A549 (cell line): ENCODE results near the gene RAP1GDS1.

Experiments
- CEBPB ChIP-seq, 2 experiments: fragments of >200 bp in 1 of 2; sonication (Bioruptor Twin) in 1 of 2; formaldehyde crosslinking in 1 of 2; IDR thresholded peaks; 2 replicates each; pipeline ENCODE4 v1.6.1; 2012 to 2016
- CHD4 ChIP-seq: fragments of 200-600 bp; sonication (generic); IDR thresholded peaks from 2 replicates; pipeline ENCODE4 v1.6.1; 2016; ENCODE audit warnings: antibody characterized with exemption, mild to moderate bottlenecking, borderline replicate concordance
- CTCF ChIP-seq: fragments of >200 bp; sonication (Bioruptor Twin); formaldehyde crosslinking; IDR thresholded peaks from 3 replicates; pipeline ENCODE4 v1.5.1; 2016
- EP300 ChIP-seq, 2 experiments: fragments of >200 bp; sonication (Bioruptor Twin); formaldehyde crosslinking; IDR thresholded peaks; 2 replicates in 1 of 2; 3 replicates in 1 of 2; pipeline ENCODE4 v1.6.1; 2016 to 2017

- TF ChIP-seq CHD4 (no peak), CTCF (no peak), CEBPB (IDR thresholded peaks at IDR 0.05) (no peak), EP300 (IDR thresholded peaks at IDR 0.05) (no peak)
These were observed 126.3 kb downstream of the RAP1GDS1 start for GRCh38 chr4:98387345-98388026.
